Naive B cell (primary cell): ENCODE data around the gene TSSK3. TPM values are rescaled to one million over a fixed set of nuclear protein-coding genes. Genes with fewer than 3 reads are reported as not detected.

Experiments
- ATAC-seq, 2 donors: fragments of 150-1000 bp; cut with Tn5 transposase; 2 replicates each; pipeline ENCODE4 v1.10.0; 2021; ENCODE audit warnings: low read depth in 2 of 2, mild to moderate bottlenecking in 2 of 2, moderate library complexity in 2 of 2
- DNase-seq: peaks from one replicate; pipeline ENCODE4 v3.0.0; 2022
- H3K27ac Mint-ChIP-seq, 6 donors: one replicate each; pipeline ENCODE4 v1.8.0; 2020 to 2022; ENCODE audit warnings: mild to moderate bottlenecking in 6 of 6, mixed read lengths in 6 of 6, moderate library complexity in 5 of 6, inconsistent platforms in 2 of 6
- H3K27me3 Mint-ChIP-seq, 3 donors: one replicate each; pipeline ENCODE4 v1.8.0; 2021 to 2022; ENCODE audit warnings: mixed read lengths in 3 of 3, mild to moderate bottlenecking in 1 of 3
- H3K36me3 Mint-ChIP-seq, 2 donors: one replicate each; pipeline ENCODE4 v1.8.0; 2020 to 2022; ENCODE audit warnings: mixed read lengths in 2 of 2, inconsistent platforms in 1 of 2, mild to moderate bottlenecking in 1 of 2
- H3K4me1 Mint-ChIP-seq, 3 donors: one replicate each; pipeline ENCODE4 v1.8.0; 2020 to 2022; ENCODE audit warnings: mixed read lengths in 3 of 3, inconsistent platforms in 1 of 3, mild to moderate bottlenecking in 1 of 3, moderate library complexity in 1 of 3
- H3K4me3 Mint-ChIP-seq, 8 donors: one replicate each; pipeline ENCODE4 v1.8.0; 2020 to 2022; ENCODE audit warnings: mild to moderate bottlenecking in 8 of 8, mixed read lengths in 8 of 8, moderate library complexity in 8 of 8, inconsistent platforms in 2 of 8
- H3K9me3 Mint-ChIP-seq, 7 donors: one replicate each; pipeline ENCODE4 v1.8.0; 2020 to 2022; ENCODE audit warnings: mixed read lengths in 7 of 7, mild to moderate bottlenecking in 5 of 7, inconsistent platforms in 2 of 7, moderate library complexity in 1 of 7
- polyA plus RNA-seq, 6 donors: library from polyadenylated mRNA; unstranded; fragments of 300-500 nt; fragmentation: Illumina TruSeq; gene quantifications; one replicate each; pipeline ENCODE4 v1.2.3, GENCODE V29; 2021; ENCODE audit warnings: low read depth in 6 of 6

Gene TSSK3
- polyA plus RNA-seq: 1 to 10 TPM in 3 of 6 donors, under 1 TPM in 3; 0.30 to 4.8 (median 0.94) TPM

GRCh38 chr1:32362474-32363313 is at the start of gene TSSK3, which contains the start of gene FAM229A:
Gene TSSK3 (plus strand): TSS chr1:32362539. CDS start chr1:32362702, 163 bp downstream.
Gene FAM229A (minus strand): TSS chr1:32362485. CDS start chr1:32362091, 394 bp downstream.
- H3K4me1 Mint-ChIP-seq: peaks cover 28 to 44% (median 35%) of the 10 kb centered on the region in 3 donors
- DNase-seq (no peak), ATAC-seq (no peak)
- peaks cover 0 to 1% (median 0%) of the 10 kb centered on the region in 7 donors for H3K9me3 Mint-ChIP-seq
- peaks cover 0 to 5% (median 0%) of the 10 kb centered on the region in 3 donors for H3K27me3 Mint-ChIP-seq
- H3K36me3 Mint-ChIP-seq: no peaks in the 10 kb centered on the region
- peak within 1 kb of the TSS in 4 of 6 donors; percentile 47 to 93 (median 69) for H3K27ac Mint-ChIP-seq
- peak within 1 kb of the TSS; percentile 50 to 81 (median 68) for H3K4me3 Mint-ChIP-seq

GRCh38 chr1:32316903-32317277 is 45.4 kb upstream of the TSSK3 start:
- ATAC-seq: peak; percentile 80 to 87
- Mint-ChIP-seq H3K36me3 (peaks cover 6 to 8% of the 10 kb centered on the region in 2 donors), H3K27ac (peak overlapping the region; percentile 84 to 98 (median 92)), H3K9me3 (no peaks in the 10 kb centered on the region), H3K4me1 (peaks cover 35 to 75% (median 63%) of the 10 kb centered on the region in 3 donors), H3K4me3 (peak overlapping the region; percentile 28 to 85 (median 74)), H3K27me3 (no peaks in the 10 kb centered on the region)
- DNase-seq: peak; percentile 51

GRCh38 chr1:32318127-32318869 is 44.0 kb upstream of the TSSK3 start:
- Mint-ChIP-seq H3K27me3 (no peaks in the 10 kb centered on the region), H3K9me3 (no peaks in the 10 kb centered on the region), H3K4me1 (peaks cover 44 to 78% (median 67%) of the 10 kb centered on the region in 3 donors), H3K4me3 (peak overlapping the region in 5 of 8 donors; percentile 20 to 77 (median 35)), H3K27ac (peak overlapping the region in 5 of 6 donors; percentile 39 to 89 (median 66)), H3K36me3 (peaks cover 6 to 8% of the 10 kb centered on the region in 2 donors)
- DNase-seq: no peak
- ATAC-seq: no peak

- DNase-seq: no peak
- Mint-ChIP-seq H3K4me3 (peak overlapping the region; percentile 15 to 89 (median 80)), H3K27ac (peak overlapping the region; percentile 58 to 92 (median 80))
Observed at GRCh38 chr1:32321712-32322291, 40.5 kb upstream of the TSSK3 start.

GRCh38 chr1:32327204-32327603 is 35.1 kb upstream of the TSSK3 start:
- peak overlapping the region in 1 of 6 donors; percentile 34 for H3K27ac Mint-ChIP-seq
- ATAC-seq (no peak), DNase-seq (no peak)
- H3K9me3 Mint-ChIP-seq: no peaks in the 10 kb centered on the region
- H3K36me3 Mint-ChIP-seq: peaks cover 22 to 44% of the 10 kb centered on the region in 2 donors
- H3K27me3 Mint-ChIP-seq: no peaks in the 10 kb centered on the region
- H3K4me3 Mint-ChIP-seq: no peak overlapping the region
- peaks cover 22 to 49% (median 26%) of the 10 kb centered on the region in 3 donors for H3K4me1 Mint-ChIP-seq

More at GRCh38 chr1:32321712-32322291, 40.5 kb upstream of the TSSK3 start:
- peak; percentile 27 to 41 for ATAC-seq
- no peaks in the 10 kb centered on the region for H3K9me3 Mint-ChIP-seq
- peaks cover 9 to 10% of the 10 kb centered on the region in 2 donors for H3K36me3 Mint-ChIP-seq
- H3K27me3 Mint-ChIP-seq: no peaks in the 10 kb centered on the region
- H3K4me1 Mint-ChIP-seq: peaks cover 33 to 74% (median 47%) of the 10 kb centered on the region in 3 donors

GRCh38 chr1:32329931-32330466 is 32.3 kb upstream of the TSSK3 start:
- DNase-seq (no peak), ATAC-seq (no peak)
- Mint-ChIP-seq H3K27ac (peak overlapping the region in 1 of 6 donors; percentile 75), H3K27me3 (no peaks in the 10 kb centered on the region), H3K36me3 (peaks cover 20 to 42% of the 10 kb centered on the region in 2 donors), H3K9me3 (no peaks in the 10 kb centered on the region), H3K4me1 (peaks cover 29 to 47% (median 31%) of the 10 kb centered on the region in 3 donors), H3K4me3 (no peak overlapping the region)

GRCh38 chr1:32330558-32331151 is 31.7 kb upstream of the TSSK3 start:
- H3K36me3 Mint-ChIP-seq: peaks cover 14 to 36% of the 10 kb centered on the region in 2 donors
- peak overlapping the region in 3 of 6 donors; percentile 21 to 80 (median 66) for H3K27ac Mint-ChIP-seq
- H3K9me3 Mint-ChIP-seq: no peaks in the 10 kb centered on the region
- DNase-seq (no peak), ATAC-seq (no peak)
- H3K4me1 Mint-ChIP-seq: peaks cover 28 to 42% (median 31%) of the 10 kb centered on the region in 3 donors
- no peak overlapping the region for H3K4me3 Mint-ChIP-seq
- H3K27me3 Mint-ChIP-seq: no peaks in the 10 kb centered on the region

- H3K9me3 Mint-ChIP-seq: no peaks in the 10 kb centered on the region
- H3K4me3 Mint-ChIP-seq: peak overlapping the region in 3 of 8 donors; percentile 7 to 73 (median 63)
- H3K4me1 Mint-ChIP-seq: peaks cover 28 to 42% (median 34%) of the 10 kb centered on the region in 3 donors
- no peaks in the 10 kb centered on the region for H3K27me3 Mint-ChIP-seq
- DNase-seq: no peak
- no peak for ATAC-seq
- H3K27ac Mint-ChIP-seq: peak overlapping the region in 2 of 6 donors; percentile 63 to 66
- H3K36me3 Mint-ChIP-seq: peaks cover 14 to 36% of the 10 kb centered on the region in 2 donors
Observed at GRCh38 chr1:32331549-32331948, 30.8 kb upstream of the TSSK3 start.

GRCh38 chr1:32332290-32333079 is 29.9 kb upstream of the TSSK3 start:
- no peaks in the 10 kb centered on the region for H3K27me3 Mint-ChIP-seq
- H3K4me3 Mint-ChIP-seq: peak overlapping the region in 3 of 8 donors; percentile 40 to 88 (median 62)
- peak overlapping the region in 2 of 6 donors; percentile 9 to 35 for H3K27ac Mint-ChIP-seq
- DNase-seq (no peak), ATAC-seq (no peak)
- peaks cover 36 to 51% (median 43%) of the 10 kb centered on the region in 3 donors for H3K4me1 Mint-ChIP-seq
- no peaks in the 10 kb centered on the region for H3K9me3 Mint-ChIP-seq
- H3K36me3 Mint-ChIP-seq: peaks cover 14 to 34% of the 10 kb centered on the region in 2 donors

- Mint-ChIP-seq H3K4me1 (peaks cover 45 to 60% (median 52%) of the 10 kb centered on the region in 3 donors), H3K27ac (peak overlapping the region; percentile 3 to 72 (median 47)), H3K4me3 (peak overlapping the region in 7 of 8 donors; percentile 23 to 95 (median 88)), H3K36me3 (peaks cover 14 to 29% of the 10 kb centered on the region in 2 donors), H3K27me3 (no peaks in the 10 kb centered on the region), H3K9me3 (no peaks in the 10 kb centered on the region)
- no peak for ATAC-seq
- DNase-seq: no peak
Observed at GRCh38 chr1:32333251-32333963, 28.9 kb upstream of the TSSK3 start.

GRCh38 chr1:32334274-32334861 is 28.0 kb upstream of the TSSK3 start:
- Mint-ChIP-seq H3K27me3 (no peaks in the 10 kb centered on the region), H3K9me3 (no peaks in the 10 kb centered on the region), H3K4me1 (peaks cover 54 to 69% (median 60%) of the 10 kb centered on the region in 3 donors), H3K4me3 (peak overlapping the region; percentile 86 to 95 (median 91)), H3K27ac (peak overlapping the region; percentile 57 to 94 (median 71)), H3K36me3 (peaks cover 12 to 24% of the 10 kb centered on the region in 2 donors)
- ATAC-seq: no peak
- DNase-seq: no peak
